Gastroesophageal sphincter (tissue), 4 donors: ENCODE results near the gene ITGB2. TPM values are rescaled to one million over a fixed set of nuclear protein-coding genes. Genes with fewer than 3 reads are reported as not detected.
A peak's percentile ranks its signal among the peaks of the same experiment; 100 is the strongest.

Experiments used
- ATAC-seq: fragments of 150-250 bp; one replicate; pipeline ENCODE4 v1.9.1; 2016; ENCODE audit warnings: mild to moderate bottlenecking, moderate library complexity
- H3K27ac ChIP-seq, 4 donors: fragments of 200-600 bp; sonication (generic) in 3 of 4; 1 replicate in 3 of 4; 2 replicates in 1 of 4; pipeline ENCODE4 v1.5.1; 2016 to 2019
- H3K27me3 ChIP-seq: fragments of 200-600 bp; sonication (generic); one replicate; pipeline ENCODE4 v1.5.1; 2019
- H3K36me3 ChIP-seq, 2 donors: fragments of 200-600 bp; sonication (generic); one replicate each; pipeline ENCODE4 v1.5.1; 2019; ENCODE audit warnings: control low read depth in 1 of 2
- H3K4me1 ChIP-seq, 3 donors: fragments of 200-600 bp; sonication (generic); 1 replicate in 2 of 3; 2 replicates in 1 of 3; pipeline ENCODE4 v1.5.1; 2016 to 2019; ENCODE audit warnings: control low read depth in 2 of 3
- H3K4me3 ChIP-seq, 2 donors: fragments of 200-600 bp; sonication (generic); one replicate each; pipeline ENCODE4 v1.5.1; 2019; ENCODE audit warnings: mild to moderate bottlenecking in 1 of 2, moderate library complexity in 1 of 2
- H3K9me3 ChIP-seq, 3 donors: fragments of 200-600 bp; sonication (generic); one replicate each; pipeline ENCODE4 v1.5.1; 2017 to 2019; ENCODE audit warnings: control low read depth in 2 of 3
- CTCF ChIP-seq, 4 experiments: fragments of 200-600 bp in 2 of 4; fragments of 450-650 bp in 2 of 4; sonication (generic) in 1 of 4; IDR thresholded peaks; one replicate each; pipeline ENCODE4 v1.5.1; 2017 to 2019; ENCODE audit warnings: antibody characterized with exemption in 4 of 4, mild to moderate bottlenecking in 2 of 4, moderate library complexity in 2 of 4
- EP300 ChIP-seq: sonication (generic); formaldehyde crosslinking; IDR thresholded peaks from one replicate; pipeline ENCODE4 v1.6.1; 2017; ENCODE audit warnings: antibody characterized with exemption, mild to moderate bottlenecking
- POLR2A ChIP-seq, 2 donors: fragments of 450-650 bp; IDR thresholded peaks; one replicate each; pipeline ENCODE4 v1.6.1; 2017; ENCODE audit warnings: antibody characterized with exemption in 2 of 2, mild to moderate bottlenecking in 2 of 2, moderate library complexity in 1 of 2
- POLR2AphosphoS5 ChIP-seq: sonication (generic); formaldehyde crosslinking; IDR thresholded peaks from one replicate; pipeline ENCODE4 v1.6.1; 2017; ENCODE audit warnings: antibody characterized with exemption
- WGBS, 2 donors: methylation state at CpG; one replicate each; pipeline ENCODE4 v1.1.5; 2018; ENCODE audit warnings: low coverage in 1 of 2; 5-methylcytosine and 5-hydroxymethylcytosine counted together
- total RNA-seq, 4 donors: library from RNA; depleted of rRNA; stranded (reverse); fragments of >200 nt; gene quantifications; one replicate each; pipeline ENCODE4 v1.1.0, GENCODE V29; 2016

ITGB2 gene
- total RNA-seq, 4 donors from 2014 or later: 10.4 to 112 (median 41.4) TPM

- peak overlapping the region in 3 of 4 donors; percentile 31 to 85 (median 81) for H3K27ac ChIP-seq
- ATAC-seq: no peak
- H3K27me3 ChIP-seq: no peaks in the 10 kb centered on the region
- H3K4me3 ChIP-seq: no peak overlapping the region
- peaks cover 0 to 29% of the 10 kb centered on the region in 2 donors for H3K36me3 ChIP-seq
- no peak for TF ChIP-seq POLR2AphosphoS5
- TF ChIP-seq POLR2A (IDR thresholded peaks at IDR 0.05): no peak
- TF ChIP-seq EP300: no peak
- TF ChIP-seq CTCF (IDR thresholded peaks at IDR 0.05): no peak
- WGBS, 2 donors: 93% methylated on average over 13 of the region's 31 CpGs; no CpG with 5 or more reads in 1 of the 2 donors
- peaks cover 0 to 51% (median 18%) of the 10 kb centered on the region in 3 donors for H3K4me1 ChIP-seq
- H3K9me3 ChIP-seq: no peaks in the 10 kb centered on the region
Observed at GRCh38 chr21:44951186-44951915, 30.7 kb upstream of the ITGB2 start.

GRCh38 chr21:44950351-44950750, 29.7 kb upstream of the ITGB2 start:
- ATAC-seq: peak; percentile 13
- 20% methylated on average over 1 of the region's 18 CpGs; no CpG with 5 or more reads in 1 of the 2 donors for WGBS, 2 donors
- Histone ChIP-seq H3K9me3 (no peaks in the 10 kb centered on the region), H3K27ac (peak overlapping the region; percentile 7 to 75 (median 61)), H3K4me1 (peaks cover 0 to 51% (median 18%) of the 10 kb centered on the region in 3 donors), H3K27me3 (no peaks in the 10 kb centered on the region), H3K36me3 (peaks cover 0 to 33% of the 10 kb centered on the region in 2 donors), H3K4me3 (no peak overlapping the region)
- no peak for TF ChIP-seq EP300
- peak; percentile 3 for TF ChIP-seq POLR2AphosphoS5

GRCh38 chr21:44949779-44950198, 29.1 kb upstream of the ITGB2 start:
- H3K36me3 ChIP-seq: peaks cover 0 to 39% of the 10 kb centered on the region in 2 donors
- peak overlapping the region; percentile 7 to 75 (median 38) for H3K27ac ChIP-seq
- TF ChIP-seq POLR2AphosphoS5 (no peak), CTCF (IDR thresholded peaks at IDR 0.05) (peak in 3 of 4 experiments; percentile 96 to 98 (median 97))
- H3K4me3 ChIP-seq: no peak overlapping the region
- WGBS, 2 donors: 0% methylated on average over 1 to 5 of the region's 10 CpGs
- no peaks in the 10 kb centered on the region for H3K27me3 ChIP-seq
- peak; percentile 80 for ATAC-seq
- peaks cover 0 to 51% (median 18%) of the 10 kb centered on the region in 3 donors for H3K4me1 ChIP-seq
- no peaks in the 10 kb centered on the region for H3K9me3 ChIP-seq

- ATAC-seq: no peak
- Histone ChIP-seq H3K27ac (peak overlapping the region in 3 of 4 donors; percentile 15 to 75 (median 62)), H3K4me1 (peaks cover 0 to 46% (median 18%) of the 10 kb centered on the region in 3 donors), H3K36me3 (peaks cover 0 to 44% of the 10 kb centered on the region in 2 donors), H3K27me3 (no peaks in the 10 kb centered on the region), H3K9me3 (no peaks in the 10 kb centered on the region), H3K4me3 (no peak overlapping the region)
- TF ChIP-seq CTCF (IDR thresholded peaks at IDR 0.05) (no peak), POLR2AphosphoS5 (no peak), POLR2A (IDR thresholded peaks at IDR 0.05) (no peak), EP300 (no peak)
- no CpG with 5 or more reads among the region's 30 CpGs for WGBS, 2 donors
Observed at GRCh38 chr21:44949161-44949778, 28.6 kb upstream of the ITGB2 start.

GRCh38 chr21:44948426-44949120, 27.9 kb upstream of the ITGB2 start:
- Histone ChIP-seq H3K4me1 (peaks cover 0 to 39% (median 18%) of the 10 kb centered on the region in 3 donors), H3K27ac (peak overlapping the region in 1 of 4 donors; percentile 75), H3K36me3 (peaks cover 0 to 51% of the 10 kb centered on the region in 2 donors), H3K27me3 (no peaks in the 10 kb centered on the region), H3K4me3 (no peak overlapping the region), H3K9me3 (no peaks in the 10 kb centered on the region)
- no peak for TF ChIP-seq POLR2A (IDR thresholded peaks at IDR 0.05)
- TF ChIP-seq CTCF (IDR thresholded peaks at IDR 0.05): no peak
- TF ChIP-seq EP300: no peak
- no peak for TF ChIP-seq POLR2AphosphoS5
- no peak for ATAC-seq
- 94% methylated on average over 2 of the region's 16 CpGs; no CpG with 5 or more reads in 1 of the 2 donors for WGBS, 2 donors
